Thoracic aorta endothelial cell (primary cell): Measurements from ENCODE around the gene PMP22. TPM values are rescaled to one million over a fixed set of nuclear protein-coding genes. Genes with fewer than 3 reads are reported as not detected.

Experiments used
- small RNA-seq: library from RNA; depleted of rRNA; stranded (forward); fragments of <200 nt; gene quantifications from one replicate; pipeline ENCODE3, GENCODE V24; 2012
- total RNA-seq: library from RNA; depleted of rRNA; stranded (reverse); fragments of >200 nt; gene quantifications from 2 replicates; pipeline ENCODE4 v1.2.3, GENCODE V29; 2012

PMP22 gene
- total RNA-seq, result 59.7 and 74.5 TPM in 2 replicates

GRCh38 chr17:15265131-15265530 lies at the start of gene PMP22:
Gene PMP22 (minus strand): TSS chr17:15265326. CDS start chr17:15260727, 4,599 bp downstream.

Small RNAs within 50 kb of the gene (small RNA-seq; reads per million reads assigned to genes)
- gene MIR4731 (not detected), gene RNU6-799P (not detected)

Other genes with a start within 250 kb of the PMP22 start
- not detected in 2 replicates for gene TEKT3, start 76.3 kb upstream of the PMP22 start, total RNA-seq
- gene CDRT4, start 202.3 kb upstream of the PMP22 start, total RNA-seq, result 4.9 and 14.3 TPM in 2 replicates